Measurements from ENCODE around the gene IQGAP2. TPM values are rescaled to one million over a fixed set of nuclear protein-coding genes. Genes with fewer than 3 reads are reported as not detected.

Gene IQGAP2
- total RNA-seq, 1 donor, result 1.2 TPM

GRCh38 chr5:76473009-76473336 lies 69.9 kb downstream of the IQGAP2 start:
- TF ChIP-seq CTCF (IDR thresholded peaks at IDR 0.05; ENCODE audit: insufficient read depth, low read length), result no peak

GRCh38 chr5:76473661-76474060 lies 70.6 kb downstream of the IQGAP2 start:
- no peak for TF ChIP-seq CTCF (IDR thresholded peaks at IDR 0.05; ENCODE audit: insufficient read depth, low read length)
- DNase-seq (ENCODE audit: low read depth), result no peak
- H3K4me3 ChIP-seq (ENCODE audit: low read depth, low read length), result no peak overlapping the region

More at GRCh38 chr5:76473009-76473336, 69.9 kb downstream of the IQGAP2 start:
- DNase-seq (ENCODE audit: low read depth), result no peak
- H3K4me3 ChIP-seq (ENCODE audit: low read depth, low read length), result no peak overlapping the region

- no peak overlapping the region for H3K4me3 ChIP-seq (ENCODE audit: low read depth, low read length)
- DNase-seq (ENCODE audit: low read depth), result no peak
- no peak for TF ChIP-seq CTCF (IDR thresholded peaks at IDR 0.05; ENCODE audit: insufficient read depth, low read length)
Observed at GRCh38 chr5:76474377-76474776, 71.3 kb downstream of the IQGAP2 start.

- DNase-seq (ENCODE audit: low read depth), result no peak
- no peak overlapping the region for H3K4me3 ChIP-seq (ENCODE audit: low read depth, low read length)
- TF ChIP-seq CTCF (IDR thresholded peaks at IDR 0.05; ENCODE audit: insufficient read depth, low read length), result no peak
Observed at GRCh38 chr5:76475385-76475784, 72.3 kb downstream of the IQGAP2 start.

GRCh38 chr5:76475936-76476335 lies 72.9 kb downstream of the IQGAP2 start:
- TF ChIP-seq CTCF (IDR thresholded peaks at IDR 0.05; ENCODE audit: insufficient read depth, low read length), result no peak

GRCh38 chr5:76476474-76477038 lies 73.5 kb downstream of the IQGAP2 start:
- H3K4me3 ChIP-seq (ENCODE audit: low read depth, low read length), result no peak overlapping the region
- TF ChIP-seq CTCF (IDR thresholded peaks at IDR 0.05; ENCODE audit: insufficient read depth, low read length), result no peak
- no peak for DNase-seq (ENCODE audit: low read depth)

More at GRCh38 chr5:76475936-76476335, 72.9 kb downstream of the IQGAP2 start:
- H3K4me3 ChIP-seq (ENCODE audit: low read depth, low read length), result no peak overlapping the region
- DNase-seq (ENCODE audit: low read depth), result no peak

- TF ChIP-seq CTCF (IDR thresholded peaks at IDR 0.05; ENCODE audit: insufficient read depth, low read length), result no peak
- H3K4me3 ChIP-seq (ENCODE audit: low read depth, low read length), result no peak overlapping the region
- no peak for DNase-seq (ENCODE audit: low read depth)
Observed at GRCh38 chr5:76477061-76477460, 74.0 kb downstream of the IQGAP2 start.

Data from fibroblast of the aortic adventitia (primary cell).